Ecto neural progenitor cell (in vitro differentiated cells): Measurements from ENCODE around the gene OR7D2.
"Not testable (repeated sequence)": the region's sequence is repeated elsewhere in the genome, so short reads cannot be mapped to it uniquely, and the experiment has no call there.

Source experiments
- DNase-seq: peaks from one replicate; pipeline ENCODE4 v3.0.0-alpha.2; 2018; ENCODE audit warnings: low spot score

The OR7D2 gene

DNA sequence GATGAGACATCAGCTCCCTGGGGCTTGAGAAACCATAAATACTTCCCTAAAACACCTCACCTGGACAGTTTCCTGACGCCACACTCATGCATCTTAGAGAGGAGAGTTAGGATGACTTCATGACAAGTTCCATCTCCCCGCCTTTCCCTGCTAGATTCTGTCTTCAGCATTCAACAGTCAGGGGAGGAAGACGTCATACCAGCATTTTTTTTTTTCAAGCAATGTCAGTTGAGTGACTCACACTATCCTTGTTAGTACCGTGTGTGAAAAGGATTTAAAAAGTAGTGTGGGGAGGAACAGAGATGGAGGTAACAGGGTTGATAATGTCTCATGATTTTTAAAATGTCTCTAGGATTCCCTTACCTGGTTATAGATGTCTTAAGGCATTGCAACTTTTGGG, at the start of gene OR7D2:
Gene OR7D2, plus strand, starts transcription at position 79 of the 400 bp plus-strand sequence. CDS start 6,803 bp downstream, outside the sequence.
- no peak for DNase-seq

DNA sequence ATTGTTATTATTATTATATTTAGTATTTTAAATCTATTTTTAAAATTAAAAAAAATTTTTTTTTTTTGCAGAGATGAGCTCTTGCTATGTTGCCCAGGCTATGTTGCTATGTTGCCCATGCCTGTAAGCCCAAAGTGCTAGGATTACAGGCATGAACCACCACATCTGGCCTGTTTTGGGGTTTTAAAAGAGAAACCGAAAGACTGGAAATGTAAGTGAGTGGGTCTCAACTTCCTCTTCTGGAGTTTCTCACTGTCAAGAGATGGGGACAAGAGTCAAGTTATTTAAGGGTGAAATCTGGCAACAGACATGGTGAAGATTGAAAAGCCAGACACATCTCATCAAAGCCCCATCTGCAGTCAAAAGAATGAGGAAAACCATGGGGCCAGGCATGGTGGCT, 47.8 kb upstream of the OR7D2 start:
- no peak for DNase-seq

DNA sequence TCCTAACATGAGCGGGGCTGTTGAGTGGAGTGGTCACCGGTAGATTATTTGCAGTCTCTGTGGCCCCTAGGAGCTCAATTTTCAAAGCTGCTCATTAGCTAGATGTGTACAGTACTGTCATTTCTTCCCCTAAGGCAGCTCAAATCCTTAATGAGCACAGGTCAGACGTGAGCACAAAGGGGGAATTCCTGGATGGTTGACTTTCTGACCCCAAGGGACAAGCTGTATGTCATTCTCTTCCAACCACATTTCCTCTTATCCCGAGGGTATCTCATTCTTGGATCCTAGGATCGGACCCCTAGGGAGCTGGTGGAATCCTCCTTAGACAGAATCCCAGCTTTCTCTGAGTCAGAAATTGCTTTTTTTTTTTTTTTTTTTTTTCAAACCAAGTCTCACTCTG, 46.4 kb upstream of the OR7D2 start:
- DNase-seq = no peak

DNA sequence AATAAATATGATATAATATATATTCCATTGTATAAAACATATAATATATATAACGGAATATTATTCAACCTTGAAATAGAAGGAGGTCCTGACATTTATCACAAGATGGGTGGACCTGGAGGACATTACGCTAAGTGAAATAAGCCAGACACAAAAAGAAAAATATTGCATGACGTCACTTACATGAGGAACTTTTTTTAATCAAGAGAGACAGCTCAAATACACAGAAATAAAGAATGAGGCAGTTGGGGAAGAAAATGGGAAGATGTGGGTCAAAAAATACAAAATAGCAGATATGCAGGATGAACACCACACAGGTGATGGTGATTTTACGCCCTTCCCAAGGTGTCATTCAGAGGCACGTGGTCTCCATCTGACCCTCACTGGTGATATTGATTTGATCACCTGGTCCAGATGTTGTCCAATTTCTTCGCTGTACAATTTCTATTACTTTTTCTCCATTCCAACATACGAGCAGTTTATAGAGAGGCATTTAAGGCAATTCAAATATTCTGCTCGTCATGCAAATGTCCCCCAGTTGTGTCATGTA, 39.1 kb upstream of the OR7D2 start:
- no peak for DNase-seq

DNA sequence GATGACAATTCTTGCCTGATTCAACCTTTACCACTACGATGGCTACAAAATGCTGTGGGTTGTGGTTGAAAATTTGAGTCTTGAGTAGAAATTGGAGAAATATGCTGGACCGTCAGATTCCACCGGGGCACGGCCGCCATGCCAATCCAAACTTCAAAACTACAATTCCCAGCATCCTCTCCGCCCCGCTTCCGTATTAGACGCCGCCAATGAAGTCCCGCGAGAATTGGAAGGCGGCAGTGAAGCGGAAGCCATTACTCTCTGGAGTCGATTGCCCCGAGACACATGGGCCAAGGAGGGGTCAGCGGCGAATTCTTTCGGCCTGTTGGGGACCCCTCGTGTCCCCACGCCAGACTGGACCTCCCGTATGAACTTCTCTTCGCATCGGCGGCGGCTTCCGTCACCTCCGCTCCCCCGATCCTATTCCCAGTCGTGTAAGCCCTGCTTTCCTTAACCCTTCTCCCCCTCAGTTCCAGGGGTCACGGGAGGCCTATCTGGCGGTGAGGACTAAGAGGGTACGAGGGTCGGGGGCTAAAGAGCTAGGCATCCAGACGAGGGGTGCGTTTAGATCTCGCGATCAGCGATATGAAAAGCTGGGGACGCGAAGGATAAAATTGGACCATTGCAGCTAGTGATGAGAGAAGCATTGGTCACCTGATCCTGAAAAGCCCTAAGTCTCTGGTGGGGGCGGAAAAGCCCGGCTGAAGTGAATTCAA, 38.5 kb upstream of the OR7D2 start, which contains the start of gene ZNF317:
Gene ZNF317, plus strand, starts transcription at position 239 of the 716 bp plus-strand sequence. CDS start 15,620 bp downstream, outside the sequence.
- peak; percentile 92 for DNase-seq

DNA sequence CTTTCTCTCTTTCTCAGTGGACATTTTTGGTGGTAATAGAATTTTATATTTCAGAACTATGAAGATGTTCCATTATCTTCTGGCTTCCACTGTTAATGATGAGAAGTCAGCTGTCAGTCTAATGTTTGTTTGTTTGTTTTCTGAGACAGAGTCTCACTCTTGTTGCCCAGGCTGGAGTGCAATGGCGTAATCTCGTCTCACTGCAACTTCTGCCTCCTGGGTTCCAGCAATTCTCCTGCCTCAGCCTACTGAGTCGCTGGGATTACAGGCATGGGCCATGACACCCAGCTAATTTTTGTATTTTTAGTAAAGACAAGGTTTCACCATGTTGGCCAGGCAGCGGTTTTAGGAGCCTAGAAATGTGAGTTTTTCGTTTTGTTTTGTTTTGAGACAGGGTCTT, 33.9 kb upstream of the OR7D2 start:
- DNase-seq = no peak

DNA sequence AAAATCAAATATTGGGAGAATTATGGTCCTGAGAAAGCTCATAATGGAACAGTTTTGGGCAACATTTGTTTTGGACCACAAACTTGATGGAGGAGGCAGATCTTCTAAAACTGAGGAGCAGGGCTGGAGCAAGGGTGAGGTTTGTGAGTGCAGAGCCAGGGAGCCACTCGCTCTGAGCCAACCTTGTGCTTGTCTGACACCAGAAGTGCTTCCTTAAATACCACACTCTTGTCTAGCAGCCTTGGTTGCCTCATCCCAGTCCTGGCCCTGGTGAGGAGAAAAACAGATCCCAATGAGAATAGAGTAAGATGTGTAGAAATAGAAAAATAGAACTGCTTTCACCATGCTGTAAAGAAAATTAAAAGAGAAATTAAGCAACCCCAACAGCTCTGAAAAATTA, 31.9 kb upstream of the OR7D2 start:
- DNase-seq = no peak

DNA sequence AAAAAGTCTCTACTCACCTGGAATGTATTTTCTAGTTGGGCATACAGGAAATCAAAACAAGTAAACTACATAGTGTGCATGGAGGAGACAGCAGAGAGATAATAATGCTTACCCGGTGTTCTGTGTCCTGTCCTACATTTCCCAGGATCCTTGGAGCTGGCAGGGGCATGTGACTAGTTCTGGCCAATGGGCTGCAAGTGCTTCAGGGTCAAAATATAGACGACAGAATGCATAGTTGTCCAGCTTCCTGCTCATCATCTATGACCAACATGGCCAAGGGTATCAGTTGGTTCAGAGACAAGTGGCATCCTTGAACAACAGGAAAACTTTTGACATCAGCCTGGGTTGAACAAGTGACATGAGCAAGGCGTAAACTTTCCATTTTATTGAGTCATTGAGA, 30.1 kb upstream of the OR7D2 start:
- no peak for DNase-seq

DNA sequence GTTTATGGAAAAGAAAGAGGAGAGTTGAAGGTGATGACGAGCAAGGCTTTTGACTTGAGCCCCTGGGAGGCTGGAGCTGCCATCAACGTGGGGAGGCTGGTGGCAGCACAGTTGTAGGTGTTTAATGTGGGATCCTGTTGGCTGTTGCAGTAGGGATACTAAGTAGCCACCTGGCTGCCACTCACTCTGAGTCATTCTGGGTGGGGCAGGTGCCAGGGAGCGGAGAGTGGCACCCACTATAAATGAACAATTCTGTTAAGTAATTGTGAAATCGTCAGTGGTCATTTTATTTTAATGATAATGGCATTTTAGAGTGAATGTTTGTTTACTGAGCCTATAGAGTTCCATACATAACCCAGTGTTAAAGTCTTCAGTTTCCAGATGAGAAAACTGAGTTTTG, 28.8 kb upstream of the OR7D2 start:
- DNase-seq = no peak

DNA sequence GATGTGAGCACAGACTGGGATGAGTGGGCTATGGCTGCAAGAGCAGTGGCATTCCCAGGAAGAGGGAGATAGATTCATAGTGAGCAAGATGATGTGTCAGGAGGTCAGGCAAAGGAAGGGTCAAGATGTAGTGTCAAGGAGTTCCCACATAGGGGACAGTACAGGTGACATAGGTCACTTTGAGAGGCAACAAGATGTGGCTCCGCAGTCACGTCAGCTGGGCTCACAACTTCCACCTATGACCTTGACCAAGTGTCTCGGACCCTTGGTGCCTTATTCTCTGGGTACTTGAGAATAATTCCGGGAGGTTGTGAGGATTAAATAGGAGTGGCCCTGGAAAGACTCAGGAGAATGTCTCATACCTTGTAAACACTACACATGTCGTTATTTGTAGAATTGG, 28.1 kb upstream of the OR7D2 start:
- DNase-seq = no peak

DNA sequence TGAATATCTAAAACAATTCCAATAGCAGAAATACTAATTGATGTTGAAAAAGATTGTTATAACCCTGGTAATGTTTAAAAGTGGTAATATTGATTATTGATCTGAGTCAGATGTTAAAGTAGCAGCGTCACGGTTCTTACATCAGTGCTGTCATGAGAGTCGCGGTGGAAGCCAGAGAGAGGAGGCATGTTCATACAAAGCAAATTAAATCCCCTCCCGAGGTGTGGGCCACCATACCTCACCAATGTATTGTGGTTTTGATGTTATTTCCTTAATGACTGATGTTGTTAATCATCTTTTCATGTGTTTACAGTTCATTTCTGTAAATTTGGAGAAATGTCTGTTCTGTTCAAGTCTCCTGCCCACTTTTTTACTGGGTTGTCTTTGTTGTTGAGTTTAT, 27.4 kb upstream of the OR7D2 start:
- no peak for DNase-seq

DNA sequence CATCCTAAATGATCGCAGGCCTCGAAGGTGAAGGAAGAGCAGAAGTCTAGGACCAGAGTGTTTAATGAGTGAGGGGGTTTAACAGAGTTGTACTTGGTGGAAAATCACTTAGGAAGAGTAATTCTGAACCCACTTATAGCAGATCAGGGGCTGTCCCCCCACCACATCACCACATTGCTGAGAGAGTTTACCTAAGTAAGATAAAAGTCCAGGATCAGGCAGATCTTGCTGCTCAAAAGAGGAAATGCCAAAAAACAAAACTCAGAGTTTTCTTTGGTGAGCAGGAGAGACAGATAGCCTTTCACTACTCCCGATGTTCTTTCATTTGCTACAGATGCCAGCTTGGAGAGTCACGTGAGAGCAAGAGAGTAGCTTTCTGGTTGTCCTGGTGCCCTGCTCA, 23.2 kb upstream of the OR7D2 start:
- DNase-seq = no peak

DNA sequence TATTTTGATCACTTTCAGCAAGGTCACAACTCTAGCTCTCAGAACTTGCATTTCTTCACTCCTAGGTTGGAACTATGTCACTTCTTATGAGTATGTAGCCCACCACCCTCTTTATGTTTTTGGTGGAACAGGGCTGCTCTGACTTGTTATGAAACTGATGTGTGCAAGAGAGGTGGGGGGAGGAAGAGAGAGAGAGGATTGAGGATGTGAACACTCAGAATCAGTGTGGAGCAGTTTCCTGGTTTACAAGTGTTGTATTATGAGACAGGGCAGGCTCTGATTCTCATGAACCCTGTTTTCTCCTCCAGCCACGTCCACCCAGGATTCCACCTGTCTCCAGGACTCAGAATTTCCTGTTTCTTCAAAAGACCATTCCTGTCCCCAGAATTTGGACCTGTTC, 22.5 kb upstream of the OR7D2 start:
- DNase-seq = no peak

DNA sequence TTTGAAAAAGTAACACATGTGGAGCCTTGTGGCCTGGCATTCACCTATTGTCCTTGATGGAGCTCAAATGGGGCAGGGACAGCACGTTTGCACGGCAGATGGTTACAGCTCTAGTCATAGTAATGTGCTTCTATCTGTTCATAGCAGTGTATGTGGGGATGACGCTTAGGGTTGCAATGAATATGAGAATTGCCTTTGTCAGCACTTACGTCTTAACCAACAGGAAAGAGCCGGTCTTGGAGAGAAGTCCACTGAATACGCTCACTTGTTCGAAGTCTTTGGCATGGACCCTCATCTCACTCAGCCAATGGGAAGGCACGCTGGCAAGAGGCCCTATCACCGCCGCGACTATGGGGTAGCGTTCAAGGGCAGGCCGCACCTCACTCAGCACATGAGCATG, 18.9 kb upstream of the OR7D2 start:
- DNase-seq = no peak

DNA sequence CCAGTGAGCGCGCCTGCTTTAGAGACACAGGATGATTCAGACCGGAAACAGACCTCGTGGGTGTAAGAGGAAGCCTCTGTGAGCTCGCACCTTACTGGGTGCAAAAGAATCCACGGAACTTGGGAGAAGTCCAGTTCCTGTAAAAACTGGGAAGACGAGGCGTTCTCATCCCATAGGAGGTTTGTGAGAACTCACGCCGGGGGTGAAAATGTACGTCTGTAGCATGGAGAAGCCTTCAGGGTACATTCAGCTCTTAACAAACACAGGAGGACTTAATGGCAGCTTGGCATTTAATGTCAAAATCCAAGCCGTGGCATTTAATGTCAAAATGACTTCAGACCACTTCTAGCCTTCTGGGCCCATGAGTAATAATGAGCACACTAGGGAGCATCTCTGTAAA, 17.4 kb upstream of the OR7D2 start:
- DNase-seq = no peak

DNA sequence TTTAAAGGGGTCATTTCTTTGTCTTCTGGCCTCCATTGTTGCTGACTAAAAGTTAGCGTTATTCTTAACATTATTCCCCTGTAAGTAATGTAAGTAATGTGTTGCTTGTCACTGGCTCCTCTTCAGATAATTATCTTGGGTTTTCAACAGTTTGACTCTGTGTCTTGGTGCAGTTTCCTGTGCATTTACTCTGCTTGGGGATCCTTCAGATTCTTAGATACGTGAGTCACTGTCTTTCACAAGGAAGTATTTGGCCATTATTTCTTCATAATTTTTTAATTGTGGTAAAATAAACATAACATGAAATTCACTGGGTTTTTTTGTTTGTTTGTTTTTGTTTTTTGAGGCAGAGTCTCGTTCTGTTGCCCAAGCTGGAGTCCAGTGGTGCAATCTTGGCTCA, 13.5 kb upstream of the OR7D2 start:
- no peak for DNase-seq

DNA sequence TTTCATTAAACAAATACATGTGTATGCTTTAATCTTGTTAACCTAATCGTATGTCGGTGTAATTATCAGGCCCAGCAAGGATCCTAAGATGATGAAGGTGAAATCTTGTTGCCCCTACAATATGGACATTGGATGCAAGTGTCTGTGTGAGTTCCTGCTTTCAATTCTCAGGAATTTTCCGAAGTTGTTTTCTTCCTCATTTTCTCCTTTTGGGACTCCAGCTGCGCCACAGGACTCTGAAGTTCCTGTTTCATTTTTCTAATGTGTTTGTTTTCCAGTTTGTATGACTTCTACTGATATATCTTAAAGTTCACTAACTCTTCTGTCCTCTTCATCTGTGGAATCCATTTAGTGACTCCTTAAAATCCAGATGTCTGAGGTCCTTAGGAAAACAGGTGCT, 11.9 kb upstream of the OR7D2 start:
- DNase-seq = no peak

DNA sequence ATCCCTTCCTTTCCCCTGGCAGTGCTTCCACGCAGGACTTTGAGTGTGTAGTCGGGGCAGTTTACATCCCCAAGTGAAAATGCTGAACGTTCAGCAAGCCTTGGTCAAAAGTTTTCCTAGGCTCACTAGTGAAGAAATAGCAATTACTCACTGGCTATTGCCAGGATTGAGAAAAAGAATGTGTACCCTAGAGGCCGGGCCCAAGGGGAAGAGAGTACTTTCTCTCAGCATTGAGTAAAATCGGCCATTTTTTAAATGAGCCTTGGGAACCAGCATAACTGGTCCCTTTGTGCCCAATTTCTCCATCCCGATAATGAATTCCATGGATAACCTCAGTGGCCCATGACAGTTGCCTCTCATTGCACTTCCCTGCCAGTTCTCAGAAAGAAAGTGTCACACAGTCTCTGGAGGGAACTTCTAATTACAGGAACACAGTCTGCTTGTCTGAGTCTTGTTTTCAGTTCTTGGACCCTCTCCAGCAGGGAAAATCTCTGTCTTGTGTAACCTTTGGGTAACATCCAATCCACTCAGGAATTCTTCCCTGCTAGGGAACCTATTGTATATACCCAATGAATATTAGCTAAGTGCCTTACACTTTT, 7.3 kb upstream of the OR7D2 start:
- DNase-seq = no peak

DNA sequence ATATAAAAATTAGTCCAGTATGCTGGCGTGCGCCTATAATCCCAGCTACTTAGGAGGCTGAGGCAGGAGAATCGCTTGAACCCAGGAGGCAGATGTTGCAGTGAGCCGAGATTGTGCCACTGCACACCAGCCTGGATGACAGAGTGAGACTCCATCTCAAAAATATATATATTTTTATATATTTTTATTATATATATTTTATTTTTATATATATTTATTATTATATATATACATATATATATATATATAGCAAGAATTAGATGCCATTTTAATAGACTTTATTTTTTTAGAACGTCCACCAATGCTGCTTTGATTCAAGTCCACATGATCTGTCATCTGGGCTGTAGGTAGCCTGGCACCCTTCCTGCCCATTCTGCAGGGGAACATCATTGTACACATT, 3.5 kb upstream of the OR7D2 start:
- DNase-seq = no peak

DNA sequence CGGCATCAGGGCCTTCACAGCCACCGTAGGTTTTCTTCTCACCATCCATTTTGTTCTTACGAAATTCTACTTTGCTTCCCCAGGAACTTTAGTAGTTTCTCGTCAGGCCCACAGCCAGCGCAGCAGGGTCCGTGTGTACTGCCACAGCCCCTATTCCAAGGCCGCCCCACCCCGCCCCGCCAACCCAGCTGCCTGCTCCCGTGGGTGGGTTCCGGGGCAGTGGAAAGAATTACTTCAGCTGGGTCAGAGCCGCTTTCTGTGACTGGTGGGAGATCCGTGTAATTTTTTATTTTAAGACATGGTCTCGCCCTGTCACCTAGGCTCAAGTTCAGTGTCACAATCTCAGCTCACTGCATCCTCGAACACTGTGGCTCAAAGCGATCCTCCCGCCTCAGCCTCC, 4.2 kb downstream of the OR7D2 start:
- no peak for DNase-seq

DNA sequence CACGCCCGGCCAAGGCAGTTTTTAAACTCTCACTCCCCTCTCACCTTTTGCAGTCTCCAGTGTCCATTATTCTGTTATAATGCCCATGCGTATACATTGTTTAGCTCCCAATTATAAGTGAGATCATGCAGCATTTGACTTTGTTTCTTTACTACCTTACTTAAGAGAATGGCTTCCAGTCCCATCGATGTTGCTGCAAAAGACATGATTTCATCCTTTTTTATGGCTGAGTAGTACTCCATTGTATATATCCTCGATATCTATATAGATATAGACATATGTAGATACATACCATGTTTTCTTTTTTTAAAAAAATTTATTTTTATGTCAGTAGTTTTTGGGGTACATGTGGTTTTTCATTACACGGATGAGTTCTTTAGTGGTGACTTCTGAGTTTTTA, 8.4 kb downstream of the OR7D2 start:
- DNase-seq = no peak

DNA sequence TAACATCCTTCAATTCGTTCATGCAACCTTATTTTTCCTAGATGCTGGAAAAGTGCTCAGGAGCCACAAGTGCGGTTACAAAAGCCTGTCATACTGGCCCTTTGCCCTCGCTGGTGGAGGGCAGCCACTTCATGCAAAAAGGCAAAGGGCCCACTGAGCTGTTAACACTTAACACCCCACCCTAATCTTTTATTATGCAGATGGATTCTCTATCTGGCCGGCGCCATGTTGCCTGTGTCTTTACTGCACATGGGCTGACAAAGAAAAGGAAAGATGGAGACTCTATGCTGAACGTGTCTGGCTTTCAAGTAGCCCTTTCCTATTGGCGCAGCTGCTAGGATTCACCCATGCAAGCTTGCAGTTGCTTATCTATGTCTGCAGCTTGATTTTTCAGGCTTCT, 10.8 kb downstream of the OR7D2 start:
- DNase-seq = no peak

DNA sequence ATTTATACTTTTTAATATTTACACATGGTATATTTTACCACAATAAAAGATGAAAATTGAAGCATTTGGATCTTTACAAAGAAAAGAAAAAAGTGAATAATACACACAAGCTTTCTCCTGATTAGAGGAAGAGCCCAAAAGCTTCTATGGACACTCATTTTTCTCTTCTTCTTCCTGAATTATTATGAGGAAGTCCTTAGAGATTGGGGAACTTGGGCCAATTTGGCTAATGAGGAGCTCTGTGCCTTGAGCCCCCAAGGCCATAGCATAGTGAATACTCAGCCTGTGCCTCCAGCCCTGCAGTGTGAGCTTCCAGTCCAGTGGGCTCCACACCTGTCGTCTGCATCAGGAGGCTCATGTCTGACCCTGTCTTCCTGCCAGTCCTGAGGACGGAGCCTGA, 19.3 kb downstream of the OR7D2 start:
- DNase-seq = not testable (repeated sequence)
